Activated CD4-positive, alpha-beta T cell treated with anti-CD3 and anti-CD28 coated beads for 1 hour (primary cell): ENCODE measurements around the gene P2RX3.

Experiments
- DNase-seq: peaks from one replicate; pipeline ENCODE4 v3.0.0-alpha.2; 2020

Gene P2RX3

DNA sequence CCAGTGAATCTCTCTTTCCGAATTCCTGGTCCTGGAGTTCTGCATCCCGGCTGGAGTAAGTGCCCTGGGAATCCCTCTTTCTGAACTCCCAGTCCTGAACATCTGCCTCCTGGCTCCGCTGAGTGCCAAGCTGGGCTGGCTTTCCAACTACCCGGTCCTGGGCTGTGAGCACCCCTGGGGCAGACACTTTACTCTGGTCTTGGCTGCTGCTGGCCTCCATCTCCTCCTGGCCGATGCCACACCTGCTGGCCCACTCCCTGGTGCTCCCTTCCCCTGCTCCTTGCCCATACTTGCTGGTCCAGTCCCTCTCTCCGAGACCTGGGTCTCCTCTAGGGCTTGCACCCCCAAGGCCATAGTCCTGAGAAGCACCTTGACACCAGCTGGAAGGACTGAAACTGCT, 28.1 kb upstream of the P2RX3 start:
- no peak for DNase-seq

DNA sequence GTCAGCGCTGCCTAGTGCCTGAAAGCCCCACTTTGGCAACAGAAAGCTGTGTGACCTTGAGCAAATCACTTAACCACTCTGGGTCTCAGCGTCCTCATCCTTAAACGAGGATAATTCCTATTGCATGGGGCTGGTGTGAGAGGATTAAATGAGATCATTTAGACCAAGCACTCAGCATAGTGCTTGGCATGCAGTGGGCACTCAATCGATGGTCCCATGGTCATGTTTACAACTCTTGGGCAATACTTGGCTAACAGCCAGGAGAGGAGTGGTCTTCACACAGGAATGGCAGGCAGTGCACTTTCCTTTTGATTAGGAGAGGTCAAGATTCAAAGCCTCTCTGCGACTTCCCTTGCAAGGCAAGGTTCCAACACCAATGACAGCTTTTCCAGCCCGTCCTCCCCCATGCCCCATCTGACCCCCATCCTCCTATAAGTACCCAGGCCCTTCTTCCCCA, 27.5 kb upstream of the P2RX3 start:
- no peak for DNase-seq

DNA sequence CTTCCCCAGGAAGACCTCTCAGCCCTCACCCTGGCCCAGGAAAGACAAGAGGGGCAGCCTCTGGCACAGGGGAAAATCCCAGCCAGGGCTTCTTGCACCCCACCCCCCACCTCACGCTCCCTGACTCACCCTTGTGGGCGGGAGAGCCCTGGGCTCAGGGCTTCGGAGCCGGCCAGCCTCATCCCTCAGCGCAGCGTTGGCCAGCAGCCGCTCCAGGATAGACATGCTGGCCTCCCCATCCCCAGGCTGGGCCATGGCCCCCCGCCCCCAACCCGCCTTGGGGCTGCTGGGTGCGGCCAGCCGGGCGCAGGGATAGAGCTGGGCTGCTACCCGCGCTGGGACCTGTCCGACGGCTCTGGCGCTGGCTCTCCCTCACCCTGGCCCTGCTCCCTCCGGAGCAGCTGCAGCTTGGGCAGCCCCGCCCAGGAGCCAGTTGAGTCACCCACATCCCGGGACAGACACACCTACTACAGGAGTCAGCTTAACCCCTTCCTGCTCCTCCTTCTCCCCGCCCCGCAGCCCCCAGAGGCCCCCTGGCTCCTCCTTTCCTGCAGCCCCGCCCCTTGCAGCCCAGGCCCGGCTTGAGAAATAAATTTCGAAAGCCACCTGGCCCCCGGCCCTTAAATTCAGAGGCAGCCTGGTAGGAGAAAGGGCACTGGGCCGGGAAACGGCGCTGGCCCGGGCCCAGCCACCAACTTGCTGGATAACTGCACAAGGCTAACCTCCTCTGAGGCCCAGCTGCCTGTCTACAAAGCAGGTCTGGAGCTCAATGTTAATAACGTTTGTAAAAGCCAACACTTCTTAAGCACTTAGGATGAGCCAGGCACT, 26.8 kb upstream of the P2RX3 start:
- DNase-seq, result peak; percentile 18

DNA sequence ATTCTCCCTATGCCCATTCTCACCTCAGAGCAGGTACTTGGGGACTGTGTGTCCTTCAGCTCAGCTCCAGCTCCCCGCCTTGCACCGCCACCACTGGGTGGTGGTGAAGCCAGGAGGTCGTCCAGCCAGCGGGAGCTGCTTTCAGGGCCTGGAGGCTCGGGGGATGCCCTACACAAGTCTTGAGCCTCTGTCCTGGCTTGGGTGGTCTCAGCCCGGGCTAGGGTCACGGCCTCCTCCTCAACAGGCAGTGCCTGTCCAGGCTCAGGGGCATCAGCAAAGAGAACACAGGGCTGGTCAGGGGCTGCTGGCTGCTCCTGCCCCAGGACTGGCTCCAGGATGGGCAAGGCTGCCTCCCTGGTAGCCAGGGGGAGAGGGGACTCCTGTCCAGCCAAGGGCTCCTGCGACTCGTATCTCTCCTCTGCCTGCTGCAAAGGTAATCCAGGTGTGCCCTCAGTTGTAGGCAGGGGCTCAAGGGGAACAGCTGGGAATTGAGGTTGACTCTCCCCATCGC, 25.6 kb upstream of the P2RX3 start:
- no peak for DNase-seq

DNA sequence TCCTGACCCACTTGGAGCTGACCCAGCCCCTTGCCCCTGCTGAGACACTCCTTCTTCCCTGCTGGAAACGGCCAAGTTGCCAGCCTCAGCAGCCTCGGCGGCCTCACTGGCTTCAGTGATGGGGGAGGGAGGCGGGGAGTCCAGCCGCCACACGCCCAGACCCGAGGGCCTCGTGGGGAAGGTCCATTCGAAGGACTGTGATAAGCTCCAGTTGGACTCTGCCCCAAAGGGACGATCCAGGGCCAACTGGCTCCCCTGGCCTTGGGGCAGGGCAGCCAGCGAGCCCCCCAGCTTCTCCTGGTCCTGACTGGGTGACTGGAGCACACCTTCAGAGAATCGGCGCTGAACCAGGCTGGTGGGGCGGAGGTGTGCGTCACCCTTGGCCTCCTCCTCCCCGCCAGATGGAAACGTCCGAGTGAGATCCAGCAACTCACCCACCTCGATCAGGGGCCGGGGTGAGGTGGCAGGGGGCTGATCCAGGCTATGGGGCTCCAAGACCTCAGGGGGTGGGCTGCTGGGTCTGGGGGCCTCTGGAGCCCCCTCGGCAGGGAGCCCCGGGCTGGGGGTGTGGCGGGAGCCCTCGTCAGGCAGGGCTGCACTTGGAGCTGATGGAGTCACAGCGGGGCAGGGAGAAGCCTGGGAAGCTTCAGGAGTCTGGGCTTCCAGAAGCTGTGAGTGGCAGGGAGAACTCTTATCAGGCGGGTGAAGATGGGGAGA, 24.9 kb upstream of the P2RX3 start:
- no peak for DNase-seq

DNA sequence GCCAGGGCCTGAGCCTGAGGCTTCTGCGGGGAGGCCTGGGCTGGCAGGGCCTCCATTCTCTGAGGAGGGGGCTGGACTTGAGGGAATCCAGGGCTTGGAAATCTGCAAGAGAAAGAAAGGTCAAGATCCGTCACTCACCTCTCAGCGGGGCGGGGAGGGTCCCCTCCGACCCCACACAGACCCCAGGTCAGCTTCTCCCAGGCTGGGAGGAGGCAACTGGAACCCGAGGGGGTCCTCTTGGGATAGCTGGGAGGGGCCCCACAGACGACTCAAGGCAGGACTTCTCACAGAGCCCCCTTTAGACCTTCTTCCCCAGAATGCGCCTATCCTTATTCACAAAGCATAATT, 24.4 kb upstream of the P2RX3 start:
- no peak for DNase-seq

DNA sequence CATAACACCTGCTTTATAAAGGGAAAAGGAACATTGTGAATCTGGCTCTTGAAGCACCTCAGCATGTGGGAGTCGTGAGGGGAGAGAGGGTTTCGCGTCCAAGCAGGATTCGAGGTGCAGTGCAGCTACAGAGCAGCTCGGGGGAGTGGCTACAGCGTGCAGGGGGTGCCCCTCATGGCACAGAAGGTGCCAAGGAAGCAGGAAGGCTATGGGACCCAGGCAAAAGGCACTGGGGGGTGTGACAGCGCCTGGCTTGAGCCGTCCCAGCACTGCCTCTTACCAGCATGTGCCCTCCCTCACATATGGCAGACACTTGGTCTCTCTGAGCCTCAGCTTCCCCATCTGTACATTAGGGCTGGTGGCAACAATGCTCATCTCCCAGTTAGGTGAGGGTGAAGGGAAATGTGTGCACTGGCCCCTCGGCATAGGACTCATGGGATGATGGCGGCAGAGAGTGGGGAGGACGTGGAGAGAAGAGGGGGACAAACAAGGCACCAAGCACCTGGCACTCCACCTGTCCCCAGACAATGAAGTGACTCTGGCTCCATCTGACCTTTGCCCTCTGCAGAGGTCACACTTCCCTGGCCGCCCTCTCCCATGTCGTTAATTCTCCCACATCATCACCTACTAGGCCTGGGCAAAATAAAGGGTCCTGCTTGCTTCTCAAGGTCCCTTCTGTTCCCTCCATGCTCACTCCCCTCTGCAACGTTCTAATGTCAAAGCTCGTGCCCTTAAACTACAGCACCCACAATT, 23.8 kb upstream of the P2RX3 start:
- no peak for DNase-seq

DNA sequence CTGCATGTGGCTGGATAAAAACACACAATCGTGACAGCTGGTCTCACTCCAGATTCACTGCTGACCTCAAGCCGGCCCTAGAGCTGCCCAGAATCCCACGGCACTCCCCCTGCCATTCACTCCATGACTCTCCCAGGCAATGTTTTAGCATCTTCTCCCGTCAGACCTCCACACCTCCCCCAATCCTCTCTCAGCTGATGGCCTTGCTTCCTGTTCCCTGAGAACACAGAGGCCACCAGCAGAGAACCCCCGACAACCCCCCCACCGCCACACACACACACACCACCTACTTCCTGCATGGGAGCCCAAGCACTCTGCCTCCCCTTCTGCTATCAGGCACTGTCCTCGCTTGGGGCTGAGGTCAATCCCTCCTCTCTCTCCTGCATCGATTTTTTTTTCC, 22.7 kb upstream of the P2RX3 start:
- DNase-seq, result no peak

DNA sequence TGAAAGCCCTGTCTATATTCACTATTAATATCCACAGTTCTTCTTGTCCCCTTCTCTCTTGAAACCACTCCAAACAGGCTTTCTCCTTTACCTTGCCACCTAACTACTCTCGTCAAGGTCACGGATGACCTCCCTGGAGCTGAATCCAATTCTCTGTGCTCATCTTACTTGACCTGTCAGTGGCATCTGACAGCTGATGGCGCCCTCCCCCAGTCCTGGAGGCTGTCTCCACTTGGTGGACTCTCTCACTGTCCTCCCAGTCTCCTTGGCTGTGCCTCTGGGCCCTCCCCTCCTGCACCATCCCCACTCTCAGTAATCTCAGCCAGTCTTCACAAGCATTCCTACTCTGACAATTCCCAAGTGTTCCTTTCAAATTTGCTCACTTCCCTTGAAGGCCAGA, 22.1 kb upstream of the P2RX3 start:
- DNase-seq, result no peak

DNA sequence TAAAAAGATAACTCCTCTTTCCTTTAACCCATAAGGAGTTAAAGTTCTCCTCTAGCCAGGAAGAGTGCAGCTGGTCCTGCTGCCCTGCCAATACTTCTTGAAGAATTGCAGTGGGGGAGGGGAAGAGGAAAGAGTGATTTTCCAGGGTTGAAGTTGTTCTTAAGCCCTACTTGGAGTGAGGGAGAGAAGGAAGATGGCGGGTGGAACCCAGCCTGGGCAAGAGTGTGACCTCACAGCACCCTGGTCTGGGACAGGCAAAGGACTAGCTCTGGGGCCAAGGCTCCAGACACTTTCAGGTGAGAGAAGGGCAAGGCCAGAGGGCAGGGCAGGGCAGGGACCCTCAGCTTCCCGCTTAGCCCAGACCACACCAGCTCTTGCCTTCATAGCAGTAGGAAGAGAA, 20.0 kb upstream of the P2RX3 start:
- DNase-seq, result no peak

DNA sequence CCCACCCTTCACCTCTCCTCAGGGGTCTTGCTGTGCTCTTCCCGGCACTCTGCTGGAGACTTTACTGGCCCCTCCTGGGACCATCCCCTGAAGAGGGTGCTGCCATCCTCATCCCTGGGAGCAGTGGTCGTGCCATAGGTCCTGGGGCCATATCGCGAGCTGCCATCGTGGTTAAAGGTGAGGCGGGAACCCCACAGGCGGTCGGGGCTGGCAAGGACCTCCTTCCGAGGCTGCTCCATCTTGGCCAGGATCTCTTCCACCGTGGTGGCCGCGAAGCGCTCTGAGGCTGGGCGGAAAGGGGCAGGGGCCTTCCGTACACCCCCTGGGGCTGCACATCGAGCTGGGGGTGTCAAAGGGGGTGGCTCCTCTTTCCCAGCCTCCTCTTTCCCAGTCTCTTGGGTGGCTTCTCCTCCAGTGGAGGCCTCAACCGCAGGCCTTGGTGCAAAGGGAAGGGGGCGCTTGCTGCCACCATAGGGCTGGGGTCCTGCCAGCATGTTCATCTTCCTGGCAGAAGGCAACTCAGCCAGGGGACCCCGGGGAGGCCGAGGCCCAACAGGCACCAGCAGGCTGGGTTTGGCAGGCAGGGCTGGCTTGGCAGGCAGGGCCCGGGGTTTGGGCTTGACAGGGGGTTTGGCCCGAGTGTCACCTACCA, 18.0 kb upstream of the P2RX3 start:
- no peak for DNase-seq

DNA sequence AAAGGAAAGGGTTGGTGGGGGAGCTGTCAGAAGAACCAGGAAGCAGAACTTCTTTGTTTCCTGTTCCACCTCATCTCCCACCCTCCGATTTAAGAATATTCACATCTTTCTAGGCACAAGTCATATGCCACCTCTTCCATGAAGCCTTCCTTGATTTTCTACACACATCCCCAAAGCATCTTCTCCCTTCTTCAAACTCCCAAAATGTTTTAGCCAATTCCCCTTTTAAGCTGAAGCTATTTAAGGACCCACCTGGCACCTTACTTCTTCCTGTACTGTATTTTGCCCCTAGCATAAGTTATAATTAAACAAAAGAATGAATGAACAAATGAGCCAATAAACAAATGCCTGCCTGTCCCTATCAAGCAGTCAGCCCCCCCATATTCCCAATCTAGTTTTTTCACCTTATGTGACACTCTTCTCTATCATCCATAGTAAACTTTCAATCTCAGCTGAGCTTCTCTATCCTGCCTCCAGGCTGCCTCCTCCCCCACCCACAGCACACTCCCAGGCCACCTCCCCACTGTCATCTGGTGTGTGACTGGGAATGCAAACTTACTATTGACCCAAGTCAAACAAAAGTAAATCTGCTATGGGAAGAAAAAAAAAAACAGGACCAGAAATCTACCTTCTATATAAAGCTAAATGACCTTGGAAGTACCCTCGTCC, 17.3 kb upstream of the P2RX3 start:
- no peak for DNase-seq

DNA sequence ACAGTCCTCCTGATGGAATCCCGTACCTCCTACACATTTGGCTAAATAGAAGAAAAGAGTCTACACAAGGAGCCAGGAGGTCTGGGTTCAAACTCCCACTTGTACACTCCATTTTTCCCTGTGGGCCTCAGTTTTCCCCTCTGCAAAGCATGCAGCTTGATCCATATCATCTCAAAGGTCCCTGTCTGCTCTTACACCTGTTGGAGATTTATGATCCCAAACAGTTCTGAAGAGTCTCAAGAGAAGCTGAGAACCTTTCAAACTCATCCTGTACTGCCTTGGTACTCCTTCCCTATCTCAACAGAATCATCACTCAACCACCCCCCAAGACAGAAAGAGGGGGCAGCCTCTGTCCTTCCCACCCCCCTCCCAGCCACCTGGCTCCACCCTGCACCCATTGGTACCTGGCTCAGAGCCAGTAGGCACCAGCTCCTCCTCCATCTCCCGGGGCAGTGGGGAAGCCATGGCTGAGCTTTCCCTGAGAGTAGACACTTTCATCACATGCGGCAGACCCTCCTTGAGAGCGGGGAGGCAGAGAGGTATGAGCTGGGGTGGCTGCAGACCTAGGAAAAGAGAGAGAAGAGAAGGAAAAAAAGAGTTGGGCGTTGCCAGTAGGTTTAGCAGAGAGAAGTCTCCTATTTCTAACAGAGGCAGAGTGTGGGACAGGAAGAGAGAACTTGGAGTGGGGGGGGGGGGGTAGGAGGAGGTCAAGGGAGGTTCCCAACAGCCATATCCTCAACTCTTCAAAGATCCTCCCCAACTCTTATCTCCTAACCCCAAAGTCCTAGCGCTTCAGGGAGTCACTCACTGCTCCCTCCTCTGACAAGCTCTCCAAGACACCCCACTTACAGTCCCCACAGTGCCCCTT, 16.5 kb upstream of the P2RX3 start:
- DNase-seq, result no peak

DNA sequence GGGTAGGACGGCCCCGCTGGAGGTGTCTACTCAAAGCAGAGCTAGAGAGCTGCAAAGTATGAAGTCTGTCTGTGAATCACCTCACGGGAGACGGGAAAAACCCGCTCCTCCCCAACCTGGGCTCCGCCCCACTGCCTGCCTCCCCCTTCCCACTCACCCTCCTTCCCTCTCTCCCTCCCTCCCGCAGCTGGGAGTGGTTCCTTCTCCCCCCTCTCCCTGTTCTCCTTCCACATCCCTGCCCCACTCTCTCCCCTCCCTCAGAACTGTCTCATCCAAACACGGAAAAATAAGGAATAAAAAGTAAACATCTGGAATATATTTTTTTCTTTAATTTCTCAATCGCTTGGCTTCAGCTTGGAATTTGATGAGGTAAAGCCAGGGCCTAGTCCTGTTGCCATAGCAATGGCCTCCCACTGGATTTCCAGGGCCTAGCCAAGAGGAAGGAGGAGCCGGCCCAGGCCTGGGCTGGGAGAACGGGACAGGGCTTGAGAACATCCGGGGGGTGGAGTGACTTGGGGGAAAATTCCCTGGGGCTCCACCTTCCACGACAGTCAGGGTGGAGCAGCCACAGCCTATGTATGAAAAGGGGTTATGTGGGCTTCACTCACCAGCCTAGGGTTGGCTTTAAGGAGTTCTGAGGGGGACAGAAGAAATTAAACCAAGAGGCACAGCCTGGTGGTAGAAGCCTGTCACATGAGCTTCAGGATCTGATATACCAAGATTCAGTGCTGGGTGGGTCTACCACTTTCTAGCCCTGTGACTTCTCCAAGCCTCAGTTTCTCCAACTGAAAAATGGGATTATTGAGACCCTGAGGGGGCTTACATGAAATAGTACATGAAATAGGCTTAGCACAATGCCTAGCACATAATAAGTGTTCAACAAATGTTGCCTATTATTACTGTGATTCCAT, 15.6 kb upstream of the P2RX3 start:
- DNase-seq, result no peak

DNA sequence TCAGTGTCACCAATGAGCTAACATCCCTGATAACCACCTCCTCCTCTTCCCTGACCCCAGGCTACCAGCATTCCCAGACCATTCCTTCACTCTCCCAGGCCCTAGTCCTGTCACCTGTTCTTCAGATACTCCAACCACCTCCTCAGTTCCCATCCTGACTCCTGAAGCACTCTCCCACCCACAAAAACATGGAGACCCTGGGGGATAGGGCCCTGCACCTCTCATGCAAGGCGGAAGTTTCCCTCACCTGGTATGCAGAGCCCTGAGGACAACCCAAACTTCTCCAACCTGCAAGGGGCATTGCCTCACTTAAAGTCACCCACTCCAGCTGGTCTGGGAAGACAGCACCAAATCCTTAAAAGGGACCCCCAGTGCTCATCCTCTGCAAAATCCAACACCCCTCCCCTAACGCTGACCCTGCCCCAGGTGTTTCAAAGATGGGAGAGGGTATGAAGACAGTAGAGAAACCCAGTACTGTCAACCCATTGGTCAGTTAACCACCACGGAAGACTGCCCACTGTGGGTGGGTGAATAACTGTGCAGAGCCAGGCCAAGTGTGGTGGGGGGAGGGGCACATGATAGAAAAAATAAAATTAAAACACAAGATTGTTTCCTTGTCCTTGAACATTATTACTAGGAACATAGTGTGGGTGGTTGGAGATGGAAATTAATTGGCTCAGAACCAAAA, 14.8 kb upstream of the P2RX3 start:
- DNase-seq, result no peak

DNA sequence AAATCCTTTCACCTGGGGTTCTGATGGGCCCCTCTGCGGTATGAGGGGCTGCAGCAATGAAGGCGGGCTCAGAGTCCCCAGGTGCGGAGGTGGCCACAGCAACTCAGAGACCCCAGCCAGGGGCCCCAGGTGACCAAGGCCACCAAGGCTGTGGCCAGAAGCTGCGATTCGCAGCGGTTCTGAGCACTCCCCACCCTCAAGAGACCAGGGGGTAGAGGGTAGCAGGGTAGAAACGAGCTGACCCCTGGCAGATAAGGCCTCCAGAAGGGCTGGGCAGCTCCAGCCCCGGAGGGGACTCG, 14.3 kb upstream of the P2RX3 start:
- no peak for DNase-seq

DNA sequence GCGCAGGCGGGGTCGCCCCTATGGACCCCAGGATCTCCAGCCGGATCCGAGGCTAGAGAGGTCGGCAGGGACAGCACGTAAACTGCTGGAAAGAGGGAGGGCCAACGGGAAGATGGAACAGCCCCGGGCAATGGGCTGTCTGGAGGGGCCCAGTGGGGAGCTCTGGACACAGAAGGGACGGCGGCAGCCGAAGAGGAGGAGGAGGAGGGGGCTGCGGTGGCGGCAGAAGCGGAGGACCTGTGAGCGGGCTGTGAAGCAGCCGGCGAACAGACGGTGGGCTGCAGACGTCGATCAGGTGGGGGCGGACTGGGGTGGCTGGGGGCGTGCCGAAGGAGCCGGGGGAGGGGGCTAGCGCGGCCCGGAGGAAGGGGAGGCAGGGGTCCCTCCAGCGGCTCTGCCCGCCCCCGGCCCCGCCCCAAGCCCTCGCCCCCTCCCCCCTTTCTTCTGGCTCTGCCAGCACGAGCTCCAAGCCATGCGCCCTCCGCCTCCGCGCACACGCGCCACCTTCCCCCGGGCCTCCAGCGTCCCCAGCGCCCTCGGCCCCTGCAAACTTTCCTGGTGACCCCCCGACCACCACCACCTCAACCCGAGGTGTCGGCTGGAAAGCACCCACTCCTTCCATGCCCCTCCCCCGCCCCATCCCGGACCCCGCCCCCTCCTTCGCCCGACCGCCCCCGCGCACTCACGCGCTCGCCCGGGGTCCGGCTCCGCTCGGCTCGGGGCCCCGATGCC, 13.8 kb upstream of the P2RX3 start:
- DNase-seq, result no peak

DNA sequence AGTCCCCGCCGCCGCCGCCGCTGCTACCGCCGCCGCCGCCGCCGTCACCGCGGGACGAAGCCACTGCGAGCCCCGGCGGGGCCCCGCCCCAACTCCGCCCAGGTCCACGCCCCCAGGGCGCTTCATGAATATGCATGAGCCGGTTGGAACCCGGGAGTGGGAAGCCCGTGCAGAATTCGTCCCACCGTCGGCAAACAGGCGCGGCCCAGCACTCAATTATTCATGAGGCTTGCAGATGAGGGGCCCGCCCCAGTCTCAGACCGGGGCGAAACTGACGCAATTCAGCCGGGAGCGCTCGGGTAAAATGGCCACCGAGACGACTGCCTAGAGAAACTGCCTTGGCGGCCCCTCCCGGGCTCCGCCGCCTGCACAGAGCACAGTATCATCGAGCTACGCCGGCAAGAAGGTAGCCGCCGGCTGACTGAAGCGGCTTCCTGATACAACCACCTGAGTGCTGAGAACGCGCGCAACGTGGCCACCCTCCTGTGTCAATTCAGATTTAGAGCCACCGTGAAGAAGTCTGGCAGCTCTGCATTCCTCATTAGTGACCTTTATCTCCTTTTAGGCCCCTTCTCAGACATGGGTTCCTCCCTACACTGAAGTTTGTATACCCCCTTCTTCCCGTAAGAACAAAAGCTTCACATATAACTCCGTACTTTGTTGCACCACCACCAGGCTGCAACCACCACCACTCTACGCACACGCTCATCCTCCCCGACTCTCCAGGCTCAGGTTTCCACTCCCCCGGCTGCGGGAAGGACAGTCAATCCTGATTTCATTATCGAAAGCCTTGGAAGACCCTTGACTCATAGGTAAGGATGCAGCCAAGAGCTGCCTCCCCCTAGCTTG, 13.0 kb upstream of the P2RX3 start, which contains the start of gene TNKS1BP1:
TSS of gene TNKS1BP1 (minus strand) at position 67 of the 849 bp plus-strand sequence. CDS start 3,067 bp downstream, outside the sequence.
- peak; percentile 83 for DNase-seq
